Activated CD8-positive, alpha-beta memory T cell treated with anti-CD3 and anti-CD28 coated beads for 1 hour (primary cell): ENCODE results near the gene SIAE.

Experiments
- DNase-seq, 2 donors: peaks; one replicate each; pipeline ENCODE4 v3.0.0-alpha.2; 2020; ENCODE audit warnings: low read depth in 1 of 2; ENCODE audit errors: extremely low read depth in 1 of 2

Gene SIAE

DNA sequence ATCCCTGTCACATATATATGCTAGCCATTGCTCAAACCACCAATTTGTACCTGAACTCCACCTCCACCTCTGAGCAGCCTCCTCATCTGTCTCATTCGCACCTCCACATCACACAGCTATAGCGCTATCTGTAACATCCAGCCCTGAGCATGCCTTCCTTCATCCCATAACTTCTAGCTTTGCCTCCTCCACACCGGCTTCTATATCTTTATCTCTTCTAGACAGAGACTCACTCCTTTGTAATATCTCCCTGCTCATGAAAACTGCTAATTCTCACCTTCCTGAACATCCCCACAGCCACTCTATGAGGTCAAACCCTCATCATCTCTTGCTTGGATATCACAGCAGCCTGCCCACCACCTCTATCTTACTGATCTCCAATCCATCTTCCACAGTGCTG, 5.9 kb downstream of the SIAE start:
- no peak for DNase-seq

DNA sequence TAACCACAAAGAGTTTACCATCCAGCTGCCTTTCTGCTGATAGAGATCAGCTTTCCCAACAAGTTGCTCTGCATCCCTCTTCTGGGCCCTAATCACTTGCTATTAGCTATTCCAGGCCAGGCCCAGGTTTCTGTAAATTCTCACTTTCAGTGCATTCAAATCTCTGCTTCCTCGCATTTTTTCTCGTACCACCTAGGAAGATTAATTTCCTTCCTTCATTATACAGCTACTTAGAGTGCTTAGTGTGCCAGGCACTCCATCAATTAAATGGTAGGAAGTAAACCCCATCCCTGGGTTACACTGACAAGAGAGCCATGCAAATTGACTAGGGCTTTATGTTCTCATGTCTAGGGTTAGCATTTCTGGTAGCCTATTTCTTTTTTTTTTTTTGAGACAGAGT, 9.7 kb downstream of the SIAE start:
- no peak for DNase-seq

DNA sequence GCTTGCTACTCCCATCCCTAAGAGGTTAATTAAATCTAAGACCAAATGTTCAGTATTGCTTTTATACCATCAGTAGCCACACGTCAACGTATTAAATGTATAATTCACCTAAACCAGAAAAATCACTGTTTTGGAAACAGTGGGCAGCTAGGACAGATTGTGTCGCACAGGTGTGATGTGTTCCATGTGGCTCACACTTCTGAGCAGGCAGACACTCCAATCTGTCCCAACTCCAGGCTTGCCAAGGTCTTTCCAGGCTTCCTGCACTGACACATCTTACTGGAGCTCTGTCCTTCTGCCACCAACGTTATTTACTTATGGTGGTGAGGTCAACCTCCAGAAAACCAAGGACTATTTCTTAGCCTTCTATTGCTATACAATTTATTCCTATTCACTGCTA, 11.4 kb downstream of the SIAE start:
- no peak for DNase-seq

GRCh38 chr11:124661553-124661952, 12.0 kb downstream of the SIAE start:
- DNase-seq, result no peak

- no peak for DNase-seq
Measured at GRCh38 chr11:124658986-124659385, 14.6 kb downstream of the SIAE start.

GRCh38 chr11:124658501-124658900, 15.0 kb downstream of the SIAE start:
- DNase-seq, result no peak

GRCh38 chr11:124657904-124658303, 15.6 kb downstream of the SIAE start:
- no peak for DNase-seq

GRCh38 chr11:124656774-124657630, 16.5 kb downstream of the SIAE start:
- no peak for DNase-seq

DNA sequence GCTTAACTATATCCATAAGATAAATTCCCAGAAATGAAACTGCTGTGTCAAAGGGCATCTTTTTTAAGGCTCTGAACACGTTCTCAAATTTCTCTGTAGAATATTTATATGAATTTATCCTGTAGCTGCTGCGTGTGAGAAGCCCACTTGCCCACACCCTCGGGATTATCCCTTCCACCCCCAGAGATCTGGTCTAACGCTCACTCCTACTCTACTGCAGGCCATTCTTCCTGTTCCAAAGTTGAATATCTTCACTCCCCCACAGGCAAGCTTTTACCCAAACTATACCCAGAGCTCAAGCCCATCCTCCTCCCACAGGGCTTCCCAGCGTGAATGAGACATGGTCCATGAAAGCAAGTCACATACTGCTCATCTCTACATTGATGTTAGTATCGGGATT, 24.9 kb downstream of the SIAE start:
- no peak for DNase-seq

DNA sequence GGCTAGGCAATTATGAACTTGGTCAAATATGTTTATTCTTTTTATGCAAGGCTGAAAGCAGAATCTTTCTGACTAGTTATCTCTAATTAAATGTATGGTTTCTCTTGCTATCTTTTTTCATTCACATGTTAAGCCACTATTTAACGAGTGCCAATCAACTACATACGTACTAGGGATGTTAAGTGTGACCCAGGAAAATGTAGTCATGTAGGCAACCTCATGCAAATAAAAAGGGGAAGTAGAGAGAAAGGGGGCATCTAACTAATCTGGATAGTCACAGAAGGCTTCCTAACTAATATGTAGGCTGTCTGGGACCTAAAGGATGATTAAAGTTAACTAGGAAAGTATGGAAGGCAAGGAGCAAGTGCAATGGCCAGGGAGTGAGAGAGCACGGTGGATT, 27.4 kb downstream of the SIAE start:
- DNase-seq, result no peak

DNA sequence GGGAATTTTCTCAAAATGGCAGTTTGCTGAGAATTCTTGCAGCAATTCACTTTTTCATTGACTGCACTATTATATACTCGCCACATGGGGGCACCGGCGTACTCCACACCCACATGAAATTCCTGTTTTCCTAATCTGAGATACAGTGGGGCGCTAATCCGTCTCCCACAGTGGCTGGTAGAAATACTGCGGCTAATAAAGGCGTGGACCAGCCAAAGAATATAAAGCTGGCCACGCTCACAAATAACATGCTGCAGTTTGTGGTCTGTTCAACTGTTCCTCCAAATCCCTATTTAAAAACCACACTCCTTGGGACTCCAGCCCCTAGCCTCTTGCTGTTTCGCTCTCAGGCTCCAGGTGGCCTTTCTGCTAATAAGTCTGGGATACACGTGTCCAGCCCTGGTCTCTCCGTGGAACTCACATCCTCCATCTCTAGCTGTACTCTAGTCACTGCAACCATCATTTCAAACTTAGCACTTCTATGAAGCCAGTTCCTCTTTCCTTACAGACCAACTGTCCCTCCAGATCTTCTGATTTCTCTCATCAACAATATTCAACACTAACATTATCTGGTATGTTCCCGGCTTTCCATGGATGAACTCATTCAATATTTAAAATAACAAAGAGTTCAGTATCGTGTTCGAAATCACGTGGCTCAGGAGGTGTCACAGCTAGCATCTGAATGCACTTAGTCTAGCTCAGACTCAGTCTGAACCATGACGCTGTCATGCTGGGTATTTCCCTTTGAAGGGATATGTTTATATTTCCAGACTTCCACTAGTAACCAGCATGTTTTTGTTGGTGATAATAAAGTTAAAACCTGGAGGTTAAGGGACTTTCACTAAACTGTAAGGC, 28.9 kb downstream of the SIAE start:
- DNase-seq, result no peak

- no peak for DNase-seq
Measured at GRCh38 chr11:124643605-124644425, 29.7 kb downstream of the SIAE start.

GRCh38 chr11:124643042-124643604, 30.4 kb downstream of the SIAE start:
- no peak for DNase-seq

DNA sequence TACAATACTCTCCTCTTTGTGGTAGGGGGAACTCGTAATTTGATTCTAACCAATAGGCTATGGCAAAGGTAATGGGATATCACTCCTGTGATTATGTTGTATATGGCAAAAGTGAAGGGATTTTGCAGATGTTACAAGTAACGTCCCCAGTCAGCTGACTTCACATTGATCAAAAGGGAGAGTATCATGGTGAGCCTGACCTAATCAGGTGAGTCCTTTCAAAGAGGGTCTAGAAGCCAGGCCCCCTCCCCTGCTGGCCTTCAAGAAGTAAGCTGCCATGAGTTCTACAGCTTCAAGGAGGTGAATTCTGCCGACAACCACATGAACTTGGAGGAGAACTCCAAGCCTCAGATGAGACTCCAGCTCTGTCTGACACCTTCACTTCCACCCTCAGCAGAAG, 30.9 kb downstream of the SIAE start:
- no peak for DNase-seq

DNA sequence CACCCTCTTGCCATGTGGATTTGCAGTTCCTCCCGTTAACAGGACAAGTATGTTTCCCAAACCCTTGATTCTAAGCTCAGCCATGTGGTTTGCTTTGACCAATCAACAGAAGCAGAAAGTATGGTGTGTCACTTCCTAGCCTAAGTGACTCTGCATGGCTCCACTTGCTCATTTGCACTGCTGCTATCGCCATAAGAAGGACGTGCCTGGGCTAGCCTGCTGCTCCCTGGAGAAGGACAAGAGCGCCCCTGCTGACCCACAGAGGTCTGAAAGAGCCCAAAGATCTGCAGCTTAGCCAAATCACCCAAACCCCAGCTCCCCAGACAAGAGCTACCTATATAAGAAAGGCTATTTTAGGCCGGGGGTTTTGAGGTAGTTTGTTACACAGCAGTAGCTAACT, 32.9 kb downstream of the SIAE start:
- DNase-seq, result no peak

DNA sequence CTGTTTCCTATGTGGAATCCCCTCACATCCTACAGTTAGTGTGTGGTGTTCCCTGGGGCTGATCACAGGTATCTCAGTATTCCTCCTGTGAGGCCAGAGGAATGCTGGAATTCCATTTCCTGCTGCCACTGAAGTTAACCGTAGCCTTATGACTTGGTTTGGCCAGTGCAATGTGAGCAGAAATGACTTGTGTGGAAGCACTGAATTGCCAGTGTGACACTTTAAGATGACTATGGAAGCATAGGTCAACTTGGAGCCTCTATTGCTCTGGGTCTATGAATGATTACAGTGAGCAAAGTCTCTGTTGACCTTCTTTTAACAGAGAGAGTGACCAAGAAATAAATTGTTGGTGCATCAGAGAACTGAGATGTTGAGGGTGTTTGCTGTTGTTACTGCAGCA, 34.4 kb downstream of the SIAE start:
- no peak for DNase-seq

DNA sequence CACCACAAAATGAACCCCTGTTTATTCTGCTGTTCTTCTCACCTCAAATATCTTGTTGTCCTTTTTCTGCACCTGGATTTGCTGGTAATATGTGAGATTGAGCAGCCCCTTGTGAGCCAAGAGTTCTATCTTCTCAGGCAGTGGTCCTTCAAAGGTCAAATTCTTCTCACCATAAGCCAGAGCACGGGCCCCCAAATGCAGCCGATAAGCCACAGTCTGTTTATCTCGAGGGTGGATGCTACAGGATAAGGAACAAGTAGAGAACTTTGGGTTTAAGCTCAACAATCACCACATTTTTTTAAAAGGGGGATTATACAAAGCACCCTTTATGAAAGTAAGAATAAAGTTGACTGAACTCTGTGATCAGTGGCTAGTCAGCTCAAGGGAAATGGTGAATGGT, 35.0 kb downstream of the SIAE start:
- no peak for DNase-seq

GRCh38 chr11:124635932-124636331, 37.6 kb downstream of the SIAE start:
- DNase-seq, result no peak

GRCh38 chr11:124633355-124633754, 40.2 kb downstream of the SIAE start:
- DNase-seq, result no peak

DNA sequence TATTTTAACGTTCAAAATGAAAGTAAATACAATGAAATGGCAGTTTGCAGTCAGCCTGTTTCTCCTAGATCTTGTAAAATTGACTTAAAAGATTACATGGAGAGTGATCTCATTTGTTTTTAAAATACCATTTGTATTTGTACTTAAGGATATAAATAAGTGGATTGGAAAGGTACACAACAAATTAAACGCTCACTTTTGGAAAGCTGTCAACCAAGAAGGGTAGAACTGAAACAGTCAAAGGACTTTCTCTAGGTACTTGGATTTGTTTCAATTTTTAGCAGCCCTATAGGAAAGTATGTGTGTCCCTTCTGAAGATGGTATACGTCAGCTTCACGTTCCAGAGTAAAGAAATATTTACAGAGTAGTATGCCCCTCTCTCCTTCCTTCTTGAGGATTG, 43.6 kb downstream of the SIAE start:
- DNase-seq, result no peak

DNA sequence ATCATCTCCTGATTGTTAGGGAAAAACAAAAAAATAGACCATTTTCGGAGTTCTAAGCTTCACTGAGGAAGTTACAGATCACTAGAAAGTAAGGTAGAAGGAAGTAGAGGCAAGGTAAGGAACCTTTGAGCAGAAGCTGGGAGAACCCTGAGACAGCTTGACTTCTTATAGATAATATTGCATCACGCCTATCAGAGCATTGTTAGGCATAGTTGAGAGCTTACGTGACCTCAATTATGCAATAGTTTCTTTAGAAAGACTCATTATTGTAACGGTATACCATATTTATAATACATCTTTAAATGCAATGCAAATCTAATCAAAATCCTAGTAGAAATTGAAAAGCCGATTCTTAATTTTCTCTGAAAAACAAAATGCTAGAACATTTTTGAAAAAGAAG, 46.0 kb downstream of the SIAE start:
- DNase-seq, result no peak
